ENCODE measurements around the gene SLC28A1. TPM values are rescaled to one million over a fixed set of nuclear protein-coding genes. Genes with fewer than 3 reads are reported as not detected.

Gene SLC28A1
- total RNA-seq, 2 experiments from 2014 or later, result not detected

GRCh38 chr15:84929795-84930603 lies 45.5 kb downstream of the SLC28A1 start:
- intact Hi-C loops (cut with micrococcal nuclease; ENCODE audit: unreplicated experiment), result no loop called here
- POLR2A ChIA-PET, result interaction anchor here (0.7 kb wide), 1 partner anchor 223 kb away, joined by 4 read pairs; no protein-coding TSS in a partner anchor
- no peak overlapping the region for H3K4me2 ChIP-seq (ENCODE audit: low read length)

GRCh38 chr15:84934942-84935729 lies 50.7 kb downstream of the SLC28A1 start:
- H3K79me2 ChIP-seq (ENCODE audit: insufficient read depth, low read depth, low read length), result no peaks in the 10 kb centered on the region
- no peak for TF ChIP-seq EZH2phosphoT487 (IDR thresholded peaks at IDR 0.05; ENCODE audit: borderline replicate concordance, low read depth, low read length)
- TF ChIP-seq CTCF (conservative IDR thresholded peaks at IDR 0.05; ENCODE audit: low read length), result 0 out of 2 replicates have a peak, but pooled peaks have one; percentile 22
- CTCF ChIA-PET (ENCODE audit: unreplicated experiment), result no interaction called here
- no TSS peak for BruUV-seq (replicated peaks)
- H4K20me1 ChIP-seq (ENCODE audit: insufficient read depth, low read length), result no peaks in the 10 kb centered on the region
- no peaks in the 10 kb centered on the region for H3K9me2 ChIP-seq (ENCODE audit: insufficient read depth, low read length)
- no peak overlapping the region for H3K4me3 ChIP-seq (ENCODE audit: low read depth, low read length, poor library complexity, severe bottlenecking)
- H3K36me3 ChIP-seq (ENCODE audit: insufficient read depth, low read length), result no peaks in the 10 kb centered on the region
- no peak overlapping the region for H3K4me2 ChIP-seq (ENCODE audit: low read length)
- no peaks in the 10 kb centered on the region for H3K4me1 ChIP-seq (ENCODE audit: insufficient read depth, low read length, poor library complexity, severe bottlenecking)
- no peak overlapping the region for H3K27ac ChIP-seq (ENCODE audit: low read depth, low read length, poor library complexity, severe bottlenecking)
- POLR2A ChIA-PET, result no interaction called here
- H3K9me3 ChIP-seq (ENCODE audit: low read length), result no peaks in the 10 kb centered on the region
- intact Hi-C loops (cut with micrococcal nuclease; ENCODE audit: unreplicated experiment), result no loop called here
- no peak overlapping the region for H2AFZ ChIP-seq (ENCODE audit: low read length)
- no peak for DNase-seq (ENCODE audit: low spot score)

More at GRCh38 chr15:84929795-84930603, 45.5 kb downstream of the SLC28A1 start:
- no TSS peak for BruUV-seq (replicated peaks)
- Histone ChIP-seq H4K20me1 (ENCODE audit: insufficient read depth, low read length) (no peaks in the 10 kb centered on the region), H3K79me2 (ENCODE audit: insufficient read depth, low read depth, low read length) (no peaks in the 10 kb centered on the region), H3K9me3 (ENCODE audit: low read length) (no peaks in the 10 kb centered on the region), H3K27ac (ENCODE audit: low read depth, low read length, poor library complexity, severe bottlenecking) (no peak overlapping the region), H2AFZ (ENCODE audit: low read length) (no peak overlapping the region), H3K4me1 (ENCODE audit: insufficient read depth, low read length, poor library complexity, severe bottlenecking) (peaks cover 5% of the 10 kb centered on the region), H3K36me3 (ENCODE audit: insufficient read depth, low read length) (no peaks in the 10 kb centered on the region), H3K9me2 (ENCODE audit: insufficient read depth, low read length) (no peaks in the 10 kb centered on the region), H3K4me3 (ENCODE audit: low read depth, low read length, poor library complexity, severe bottlenecking) (no peak overlapping the region)
- CTCF ChIA-PET (ENCODE audit: unreplicated experiment), result no interaction called here
- no peak for TF ChIP-seq CTCF (conservative IDR thresholded peaks at IDR 0.05; ENCODE audit: low read length)
- TF ChIP-seq EZH2phosphoT487 (IDR thresholded peaks at IDR 0.05; ENCODE audit: borderline replicate concordance, low read depth, low read length), result no peak
- DNase-seq (ENCODE audit: low spot score), result no peak

Data from OCI-LY7 (cell line).